ENCODE data around the gene DMP1. TPM values are rescaled to one million over a fixed set of nuclear protein-coding genes. Genes with fewer than 3 reads are reported as not detected.

Gene DMP1
- total RNA-seq, 3 donors from 2014 or later = not detected

GRCh38 chr4:87704001-87704400 lies 53.9 kb downstream of the DMP1 start:
- TF ChIP-seq CTCF (IDR thresholded peaks at IDR 0.05) = no peak
- ATAC-seq = no peak
- H3K4me3 ChIP-seq = no peak overlapping the region
- H3K36me3 ChIP-seq (ENCODE audit: low read depth) = no peaks in the 10 kb centered on the region
- no peaks in the 10 kb centered on the region for H3K4me1 ChIP-seq (ENCODE audit: low read depth)
- H3K9me3 ChIP-seq = no peaks in the 10 kb centered on the region
- intact Hi-C loops (cut with DNase I, micrococcal nuclease) = no loop called here
- no peak for DNase-seq

- H3K4me3 ChIP-seq = no peak overlapping the region
- intact Hi-C loops (cut with DNase I, micrococcal nuclease) = no loop called here
- ATAC-seq (no peak), DNase-seq (no peak)
- no peaks in the 10 kb centered on the region for H3K36me3 ChIP-seq (ENCODE audit: low read depth)
- no peak for TF ChIP-seq CTCF (IDR thresholded peaks at IDR 0.05)
- H3K9me3 ChIP-seq = no peaks in the 10 kb centered on the region
- H3K4me1 ChIP-seq (ENCODE audit: low read depth) = no peaks in the 10 kb centered on the region
These were observed 57.3 kb downstream of the DMP1 start for GRCh38 chr4:87707279-87707918.

Other genes with a start within 250 kb of the DMP1 start
- 10 to 100 TPM; 32.5 to 35.8 (median 32.8) TPM for gene NUDT9, start 227.7 kb upstream of the DMP1 start, total RNA-seq
- gene SPARCL1, start 120.9 kb upstream of the DMP1 start, total RNA-seq = 100 to 1,000 TPM in 1 of 3 donors, 10 to 100 TPM in 2; 33.6 to 544 (median 78.4) TPM
- not detected for gene DSPP, start 41.8 kb upstream of the DMP1 start, total RNA-seq
- gene IBSP, start 149.3 kb downstream of the DMP1 start, total RNA-seq = not detected
- not detected for gene MEPE, start 182.7 kb downstream of the DMP1 start, total RNA-seq

All from mucosa of descending colon (tissue), 3 donors.